ENCODE measurements around the gene SH3BP1. TPM values are rescaled to one million over a fixed set of nuclear protein-coding genes. Genes with fewer than 3 reads are reported as not detected.

The SH3BP1 gene
- polyA plus RNA-seq, 1 donor from 2014 or later = 0.63 TPM

GRCh38 chr22:37619991-37620390, 19.5 kb upstream of the SH3BP1 start:
- H3F3A ChIP-seq (ENCODE audit: insufficient read depth, low read length, poor library complexity, severe bottlenecking) = no peaks in the 10 kb centered on the region
- H3K79me2 ChIP-seq (replicated peaks; ENCODE audit: insufficient read depth, low read length) = no peaks in the 10 kb centered on the region
- no peak overlapping the region for H3K4me3 ChIP-seq (ENCODE audit: low read length)
- H3K9me3 ChIP-seq (ENCODE audit: low read length) = no peaks in the 10 kb centered on the region
- no peak overlapping the region for H3K9ac ChIP-seq (ENCODE audit: low read length)
- H3K36me3 ChIP-seq (ENCODE audit: insufficient read depth, low read length) = no peaks in the 10 kb centered on the region
- TF ChIP-seq MXI1 (conservative IDR thresholded peaks at IDR 0.05; ENCODE audit: poor library complexity, severe bottlenecking) (no peak), SMC3 (conservative IDR thresholded peaks at IDR 0.05; ENCODE audit: poor library complexity) (no peak)
- TF ChIP-seq, protein P1, sequence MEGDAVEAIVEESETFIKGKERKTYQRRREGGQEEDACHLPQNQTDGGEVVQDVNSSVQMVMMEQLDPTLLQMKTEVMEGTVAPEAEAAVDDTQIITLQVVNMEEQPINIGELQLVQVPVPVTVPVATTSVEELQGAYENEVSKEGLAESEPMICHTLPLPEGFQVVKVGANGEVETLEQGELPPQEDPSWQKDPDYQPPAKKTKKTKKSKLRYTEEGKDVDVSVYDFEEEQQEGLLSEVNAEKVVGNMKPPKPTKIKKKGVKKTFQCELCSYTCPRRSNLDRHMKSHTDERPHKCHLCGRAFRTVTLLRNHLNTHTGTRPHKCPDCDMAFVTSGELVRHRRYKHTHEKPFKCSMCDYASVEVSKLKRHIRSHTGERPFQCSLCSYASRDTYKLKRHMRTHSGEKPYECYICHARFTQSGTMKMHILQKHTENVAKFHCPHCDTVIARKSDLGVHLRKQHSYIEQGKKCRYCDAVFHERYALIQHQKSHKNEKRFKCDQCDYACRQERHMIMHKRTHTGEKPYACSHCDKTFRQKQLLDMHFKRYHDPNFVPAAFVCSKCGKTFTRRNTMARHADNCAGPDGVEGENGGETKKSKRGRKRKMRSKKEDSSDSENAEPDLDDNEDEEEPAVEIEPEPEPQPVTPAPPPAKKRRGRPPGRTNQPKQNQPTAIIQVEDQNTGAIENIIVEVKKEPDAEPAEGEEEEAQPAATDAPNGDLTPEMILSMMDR (IDR thresholded peaks at IDR 0.05; ENCODE audit: poor library complexity, severe bottlenecking) = no peak
- H2AFZ ChIP-seq (ENCODE audit: low read depth, low read length) = no peak overlapping the region
- no peaks in the 10 kb centered on the region for H4K20me1 ChIP-seq (ENCODE audit: insufficient read depth)
- no peaks in the 10 kb centered on the region for H3K9me2 ChIP-seq (ENCODE audit: insufficient read depth, low read length)
- no peaks in the 10 kb centered on the region for H3K27me3 ChIP-seq (ENCODE audit: insufficient read depth, low read depth, low read length)
- no peak overlapping the region for H3K27ac ChIP-seq (ENCODE audit: low read length)
- H3K4me2 ChIP-seq (ENCODE audit: low read length) = no peak overlapping the region

- Histone ChIP-seq H3K27ac (ENCODE audit: low read length) (no peak overlapping the region), H3K9me3 (ENCODE audit: low read length) (no peaks in the 10 kb centered on the region), H2AFZ (ENCODE audit: low read depth, low read length) (no peak overlapping the region), H3K4me3 (ENCODE audit: low read length) (no peak overlapping the region), H3K9ac (ENCODE audit: low read length) (no peak overlapping the region), H3K9me2 (ENCODE audit: insufficient read depth, low read length) (no peaks in the 10 kb centered on the region), H3K4me2 (ENCODE audit: low read length) (no peak overlapping the region), H4K20me1 (ENCODE audit: insufficient read depth) (no peaks in the 10 kb centered on the region), H3K27me3 (ENCODE audit: insufficient read depth, low read depth, low read length) (no peaks in the 10 kb centered on the region), H3K79me2 (replicated peaks; ENCODE audit: insufficient read depth, low read length) (no peaks in the 10 kb centered on the region), H3F3A (ENCODE audit: insufficient read depth, low read length, poor library complexity, severe bottlenecking) (no peaks in the 10 kb centered on the region), H3K36me3 (ENCODE audit: insufficient read depth, low read length) (no peaks in the 10 kb centered on the region)
- TF ChIP-seq POLR2AphosphoS5 (IDR thresholded peaks at IDR 0.05) (no peak), EZH2 (IDR thresholded peaks at IDR 0.05; ENCODE audit: borderline replicate concordance, insufficient read depth, low read length, poor library complexity, severe bottlenecking) (no peak), EP300 (conservative IDR thresholded peaks at IDR 0.05; ENCODE audit: poor library complexity, severe bottlenecking) (no peak), MXI1 (conservative IDR thresholded peaks at IDR 0.05; ENCODE audit: poor library complexity, severe bottlenecking) (no peak), SMC3 (conservative IDR thresholded peaks at IDR 0.05; ENCODE audit: poor library complexity) (no peak), TAF1 (IDR thresholded peaks at IDR 0.05; ENCODE audit: low read depth) (no peak), REST (IDR thresholded peaks at IDR 0.05; ENCODE audit: borderline replicate concordance) (no peak), RAD21 (conservative IDR thresholded peaks at IDR 0.05) (no peak)
- TF ChIP-seq, protein P1 (IDR thresholded peaks at IDR 0.05; ENCODE audit: poor library complexity, severe bottlenecking) = no peak
Measured at GRCh38 chr22:37621352-37621860, 18.1 kb upstream of the SH3BP1 start.

All from neural cell (in vitro differentiated cells).